GM23338 (cell line): ENCODE data around the gene LEKR1. TPM values are rescaled to one million over a fixed set of nuclear protein-coding genes. Genes with fewer than 3 reads are reported as not detected.

Source experiments
- ATAC-seq: fragments of 200-7000 bp; cut with Tn5 transposase; 3 replicates; pipeline ENCODE4 v1.9.1; 2020
- DNase-seq: peaks from one replicate; pipeline ENCODE4 v3.0.0-alpha.2; 2015; ENCODE audit warnings: low spot score
- H2AFZ ChIP-seq: fragments of 200-600 bp; sonication (generic); 2 replicates; pipeline ENCODE4 v1.8.0; 2016; ENCODE audit warnings: antibody characterized with exemption, mild to moderate bottlenecking, moderate library complexity
- H3F3A ChIP-seq: fragments of 200-600 bp; sonication (generic); replicated peaks from 2 replicates; pipeline ENCODE4 v1.8.0; 2017; ENCODE audit warnings: antibody characterized with exemption, mixed run types, low read depth
- H3K27ac ChIP-seq: fragments of 200-600 bp; sonication (generic); 2 replicates; pipeline ENCODE4 v1.6.1; 2016; ENCODE audit warnings: low read depth
- H3K27me3 ChIP-seq: fragments of 200-600 bp; sonication (generic); 2 replicates; pipeline ENCODE4 v1.8.0; 2016; ENCODE audit warnings: mild to moderate bottlenecking, mixed run types, moderate library complexity; ENCODE audit not compliant: insufficient read depth
- H3K36me3 ChIP-seq: fragments of 200-600 bp; sonication (generic); 2 replicates; pipeline ENCODE4 v1.8.0; 2016; ENCODE audit warnings: mild to moderate bottlenecking; ENCODE audit not compliant: insufficient read depth
- H3K4me1 ChIP-seq: fragments of 200-600 bp; sonication (generic); 2 replicates; pipeline ENCODE4 v1.8.0; 2016; ENCODE audit warnings: mild to moderate bottlenecking, moderate library complexity; ENCODE audit not compliant: insufficient read depth
- H3K4me2 ChIP-seq: fragments of 200-600 bp; sonication (generic); 2 replicates; pipeline ENCODE4 v1.7.1; 2017; ENCODE audit warnings: mixed run types
- H3K4me3 ChIP-seq: fragments of 200-600 bp; sonication (generic); 2 replicates; pipeline ENCODE4 v1.6.1; 2016; ENCODE audit warnings: mixed run types
- H3K79me2 ChIP-seq: fragments of 200-600 bp; sonication (generic); replicated peaks from 2 replicates; pipeline ENCODE4 v1.8.0; 2017; ENCODE audit warnings: mild to moderate bottlenecking; ENCODE audit not compliant: insufficient read depth
- H3K9me2 ChIP-seq: fragments of 200-600 bp; sonication (generic); 2 replicates; pipeline ENCODE4 v1.8.0; 2017; ENCODE audit not compliant: insufficient read depth
- H4K20me1 ChIP-seq: fragments of 200-600 bp; sonication (generic); replicated peaks from 2 replicates; pipeline ENCODE4 v1.8.0; 2017; ENCODE audit warnings: mild to moderate bottlenecking; ENCODE audit not compliant: insufficient read depth
- H3K27ac Mint-ChIP-seq: 2 replicates; pipeline ENCODE4 v1.8.0; 2020; ENCODE audit warnings: inconsistent platforms, mild to moderate bottlenecking, moderate library complexity, mixed read lengths
- H3K27me3 Mint-ChIP-seq: 3 replicates; pipeline ENCODE4 v1.8.0; 2022; ENCODE audit warnings: low read depth, mild to moderate bottlenecking, moderate library complexity, mixed read lengths, inconsistent platforms; ENCODE audit not compliant: insufficient read depth, poor library complexity
- H3K36me3 Mint-ChIP-seq: 3 replicates; pipeline ENCODE4 v1.8.0; 2021; ENCODE audit warnings: low read depth, mild to moderate bottlenecking, inconsistent platforms, moderate library complexity, mixed read lengths
- H3K4me1 Mint-ChIP-seq: 3 replicates; pipeline ENCODE4 v1.8.0; 2020; ENCODE audit warnings: mild to moderate bottlenecking, inconsistent platforms, mixed read lengths
- H3K4me3 Mint-ChIP-seq: 3 replicates; pipeline ENCODE4 v1.8.0; 2021; ENCODE audit warnings: moderate library complexity, mild to moderate bottlenecking, inconsistent platforms, mixed read lengths
- H3K9me3 Mint-ChIP-seq: 3 replicates; pipeline ENCODE4 v1.8.0; 2020; ENCODE audit warnings: moderate library complexity, mild to moderate bottlenecking, inconsistent platforms, mixed read lengths
- CREB1 ChIP-seq: fragments of 250-450 bp; sonication (Bioruptor Pico); IDR thresholded peaks from 2 replicates; pipeline ENCODE4 v1.5.0; 2020; ENCODE audit warnings: low read depth, mild to moderate bottlenecking, moderate library complexity
- ETS1 ChIP-seq: IDR thresholded peaks from 2 replicates; pipeline ENCODE4 v1.6.1; 2016; ENCODE audit warnings: antibody characterized with exemption
- EZH2 ChIP-seq: fragments of 200-600 bp; sonication (generic); IDR thresholded peaks from one replicate; pipeline ENCODE4 v1.8.0; 2017; ENCODE audit warnings: antibody characterized with exemption, mild to moderate bottlenecking, low read depth; ENCODE audit not compliant: unreplicated experiment
- NANOG ChIP-seq: IDR thresholded peaks from 2 replicates; pipeline ENCODE4 v1.6.1; 2016; ENCODE audit warnings: antibody characterized with exemption, borderline replicate concordance
- POLR2AphosphoS5 ChIP-seq: IDR thresholded peaks from 2 replicates; pipeline ENCODE4 v1.6.1; 2016; ENCODE audit warnings: antibody characterized with exemption, low read depth
- REST ChIP-seq: IDR thresholded peaks from one replicate; pipeline ENCODE4 v1.6.1; 2018; ENCODE audit warnings: antibody characterized with exemption; ENCODE audit not compliant: unreplicated experiment
- ZNF331 ChIP-seq: fragments of 250-450 bp; sonication (Bioruptor Pico); IDR thresholded peaks from 2 replicates; pipeline ENCODE4 v1.5.0; 2020; ENCODE audit warnings: low read depth, mild to moderate bottlenecking, moderate library complexity
- polyA plus RNA-seq: library from polyadenylated mRNA; unstranded; fragments of >200 nt; fragmentation: Nextera tagmentation; extraction: Ambion mirVana; gene quantifications from 2 replicates; pipeline ENCODE4 v1.2.1, GENCODE V29; 2016
- total RNA-seq: library from RNA; depleted of rRNA; stranded (reverse); fragments of >200 nt; shearing (Covaris generic); gene quantifications from 2 replicates; pipeline ENCODE4 v1.2.3, GENCODE V29; 2014
- TF ChIP-seq, protein P1 (sequence below), 2 experiments: fragments of 200-600 bp in 1 of 2; sonication (generic) in 1 of 2; conservative IDR thresholded peaks; 2 replicates each; pipeline versions ENCODE4 v1.5.1 to v1.6.1; 2016 to 2017; ENCODE audit warnings: antibody characterized with exemption in 2 of 2, low read depth in 2 of 2, mild to moderate bottlenecking in 2 of 2, moderate library complexity in 1 of 2

LEKR1 gene
- total and polyA plus RNA-seq, 2 experiments from 2014 or later = not detected

DNA sequence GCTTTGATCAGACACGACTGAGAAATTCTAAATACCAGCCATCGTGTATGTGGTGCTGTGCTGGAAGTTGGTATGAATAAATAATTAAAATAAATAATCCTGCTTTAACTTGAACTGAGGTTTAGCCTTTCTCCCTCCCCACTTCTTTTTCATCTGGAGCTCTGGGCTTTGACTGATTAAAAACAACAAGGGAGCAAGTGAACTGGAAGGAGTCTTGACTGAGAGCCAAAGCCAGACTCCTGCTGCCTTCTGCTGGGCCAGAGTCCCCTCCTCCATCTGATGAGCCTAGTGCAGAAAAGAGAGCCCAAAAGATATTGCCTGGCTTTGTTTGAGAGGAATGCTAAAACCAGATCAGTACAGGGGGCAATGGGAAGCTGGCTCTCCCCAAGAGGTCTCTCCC is 237.8 kb downstream of the LEKR1 start (continued):
- TF ChIP-seq EZH2 (no peak), REST (no peak), ETS1 (no peak), ZNF331 (CRISPR knock-in tag) (no peak), CREB1 (CRISPR knock-in tag) (no peak), NANOG (no peak)
- TF ChIP-seq, protein P1, sequence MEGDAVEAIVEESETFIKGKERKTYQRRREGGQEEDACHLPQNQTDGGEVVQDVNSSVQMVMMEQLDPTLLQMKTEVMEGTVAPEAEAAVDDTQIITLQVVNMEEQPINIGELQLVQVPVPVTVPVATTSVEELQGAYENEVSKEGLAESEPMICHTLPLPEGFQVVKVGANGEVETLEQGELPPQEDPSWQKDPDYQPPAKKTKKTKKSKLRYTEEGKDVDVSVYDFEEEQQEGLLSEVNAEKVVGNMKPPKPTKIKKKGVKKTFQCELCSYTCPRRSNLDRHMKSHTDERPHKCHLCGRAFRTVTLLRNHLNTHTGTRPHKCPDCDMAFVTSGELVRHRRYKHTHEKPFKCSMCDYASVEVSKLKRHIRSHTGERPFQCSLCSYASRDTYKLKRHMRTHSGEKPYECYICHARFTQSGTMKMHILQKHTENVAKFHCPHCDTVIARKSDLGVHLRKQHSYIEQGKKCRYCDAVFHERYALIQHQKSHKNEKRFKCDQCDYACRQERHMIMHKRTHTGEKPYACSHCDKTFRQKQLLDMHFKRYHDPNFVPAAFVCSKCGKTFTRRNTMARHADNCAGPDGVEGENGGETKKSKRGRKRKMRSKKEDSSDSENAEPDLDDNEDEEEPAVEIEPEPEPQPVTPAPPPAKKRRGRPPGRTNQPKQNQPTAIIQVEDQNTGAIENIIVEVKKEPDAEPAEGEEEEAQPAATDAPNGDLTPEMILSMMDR (conservative IDR thresholded peaks at IDR 0.05; ENCODE audit: low read depth in 2 of 2) = no peak

GRCh38 chr3:157064402-157064801 is 238.2 kb downstream of the LEKR1 start:
- Histone ChIP-seq H3K36me3 (no peaks in the 10 kb centered on the region), H3K4me2 (no peak overlapping the region), H2AFZ (peak overlapping the region; percentile 83), H3K79me2 (no peaks in the 10 kb centered on the region), H3F3A (no peaks in the 10 kb centered on the region), H3K9me2 (peaks cover 17% of the 10 kb centered on the region), H3K27me3 (no peaks in the 10 kb centered on the region; the same call in 1 of the 2 replicates), H3K27ac (no peak overlapping the region), H4K20me1 (no peaks in the 10 kb centered on the region), H3K4me1 (peaks cover 28% of the 10 kb centered on the region), H3K4me3 (no peak overlapping the region)
- ATAC-seq (no peak; the same call in 1 of the 3 replicates), DNase-seq (no peak)
- Mint-ChIP-seq H3K4me3 (no peak overlapping the region), H3K27me3 (peaks cover 20% of the 10 kb centered on the region), H3K9me3 (no peaks in the 10 kb centered on the region), H3K36me3 (no peaks in the 10 kb centered on the region), H3K4me1 (peaks cover 44% of the 10 kb centered on the region), H3K27ac (no peak overlapping the region)
- TF ChIP-seq POLR2AphosphoS5 (no peak), ETS1 (no peak), ZNF331 (CRISPR knock-in tag) (no peak)
